Measurements from ENCODE around the gene RAB34. TPM values are rescaled to one million over a fixed set of nuclear protein-coding genes. Genes with fewer than 3 reads are reported as not detected.

RAB34 gene
- total and polyA plus RNA-seq, 9 of the 15 experiments (the other 6 are each of a cell fraction or from before 2014, with no cell fraction given): 0.07 to 3.8 (median 0.46) TPM; not detected in 1

DNA sequence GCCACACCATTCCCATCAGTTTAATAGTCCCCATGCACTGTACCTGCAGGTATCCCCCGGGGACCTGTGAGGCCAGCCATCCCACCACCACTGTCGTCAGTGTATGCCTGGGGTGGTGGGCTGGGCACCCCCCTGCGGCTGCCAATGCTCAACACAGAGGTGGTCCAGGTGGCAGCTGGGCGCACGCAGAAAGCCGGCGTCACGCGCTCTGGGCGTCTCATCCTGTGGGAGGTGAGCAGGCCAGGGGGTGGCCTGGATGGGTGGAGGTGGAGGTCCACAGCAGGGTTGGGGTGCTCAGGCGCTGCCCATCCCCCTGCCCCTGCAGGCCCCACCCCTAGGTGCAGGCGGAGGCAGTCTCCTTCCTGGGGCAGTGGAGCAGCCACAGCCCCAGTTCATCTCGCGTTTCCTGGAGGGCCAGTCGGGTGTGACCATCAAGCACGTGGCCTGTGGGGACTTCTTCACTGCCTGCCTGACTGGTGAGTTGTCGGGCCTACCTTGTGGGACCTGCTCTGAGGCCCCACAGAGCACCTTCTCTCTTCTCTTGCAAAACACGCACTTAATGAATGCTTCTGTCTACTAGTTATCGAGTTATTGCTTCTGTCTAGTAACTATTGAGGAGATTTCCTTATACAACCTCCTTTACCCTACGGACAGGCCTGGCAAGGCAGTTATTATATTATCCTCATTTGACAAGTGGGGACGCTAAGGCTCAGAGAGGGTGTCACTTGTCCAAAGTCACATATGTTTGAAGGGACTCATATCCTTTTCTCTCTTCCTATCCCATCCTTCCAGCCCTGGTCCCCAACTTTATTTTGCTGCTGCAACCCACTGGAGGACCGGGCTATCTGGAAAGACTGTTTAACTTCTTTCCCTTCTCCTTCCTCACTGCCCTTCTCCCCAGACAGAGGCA, 20.4 kb upstream of the RAB34 start (continued):
- TF ChIP-seq, protein P1, sequence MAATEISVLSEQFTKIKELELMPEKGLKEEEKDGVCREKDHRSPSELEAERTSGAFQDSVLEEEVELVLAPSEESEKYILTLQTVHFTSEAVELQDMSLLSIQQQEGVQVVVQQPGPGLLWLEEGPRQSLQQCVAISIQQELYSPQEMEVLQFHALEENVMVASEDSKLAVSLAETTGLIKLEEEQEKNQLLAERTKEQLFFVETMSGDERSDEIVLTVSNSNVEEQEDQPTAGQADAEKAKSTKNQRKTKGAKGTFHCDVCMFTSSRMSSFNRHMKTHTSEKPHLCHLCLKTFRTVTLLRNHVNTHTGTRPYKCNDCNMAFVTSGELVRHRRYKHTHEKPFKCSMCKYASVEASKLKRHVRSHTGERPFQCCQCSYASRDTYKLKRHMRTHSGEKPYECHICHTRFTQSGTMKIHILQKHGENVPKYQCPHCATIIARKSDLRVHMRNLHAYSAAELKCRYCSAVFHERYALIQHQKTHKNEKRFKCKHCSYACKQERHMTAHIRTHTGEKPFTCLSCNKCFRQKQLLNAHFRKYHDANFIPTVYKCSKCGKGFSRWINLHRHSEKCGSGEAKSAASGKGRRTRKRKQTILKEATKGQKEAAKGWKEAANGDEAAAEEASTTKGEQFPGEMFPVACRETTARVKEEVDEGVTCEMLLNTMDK (IDR thresholded peaks at IDR 0.05; ENCODE audit: borderline replicate concordance, insufficient read depth, low read depth, low read length, poor library complexity, severe bottlenecking): no peak
- no peak for TF ChIP-seq SMAD4 (CRISPR knock-in tag; conservative IDR thresholded peaks at IDR 0.05)

DNA sequence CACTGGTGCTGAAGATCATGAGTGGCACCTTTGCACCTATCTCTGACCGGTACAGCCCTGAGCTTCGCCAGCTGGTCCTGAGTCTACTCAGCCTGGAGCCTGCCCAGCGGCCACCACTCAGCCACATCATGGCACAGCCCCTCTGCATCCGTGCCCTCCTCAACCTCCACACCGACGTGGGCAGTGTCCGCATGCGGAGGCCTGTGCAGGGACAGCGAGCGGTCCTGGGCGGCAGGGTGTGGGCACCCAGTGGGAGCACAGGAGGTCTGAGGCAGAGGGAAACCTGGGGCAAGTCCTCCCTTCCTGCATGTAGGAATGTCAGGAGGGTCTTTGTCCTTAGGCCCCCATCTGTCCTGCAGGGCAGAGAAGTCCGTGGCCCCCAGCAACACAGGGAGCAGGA, 19.6 kb upstream of the RAB34 start:
- FAIRE-seq (no peak), DNase-seq (ENCODE audit: extremely low read depth in 1 of 4, low spot score in 3 of 4) (no peak), ATAC-seq (no peak)
- peaks cover 9% of the 10 kb centered on the region; the same call in 2 of the 3 replicates for H3K36me3 ChIP-seq (ENCODE audit: control insufficient read depth, insufficient read depth, low read length)
- peak overlapping the region in 1 of 2 experiments; percentile 76; a peak in 2 of 4 replicates for H3K9ac ChIP-seq (ENCODE audit: insufficient read depth in 1 of 2, low read depth in 2 of 2, low read length in 2 of 2)
- H3K4me2 ChIP-seq (ENCODE audit: insufficient read depth, low read length): no peak overlapping the region
- TF ChIP-seq CHD2 (IDR thresholded peaks at IDR 0.05; ENCODE audit: low read depth, low read length) (no peak), DNMT1 (IDR thresholded peaks at IDR 0.05) (no peak), ZNF146 (CRISPR knock-in tag; IDR thresholded peaks at IDR 0.05; ENCODE audit: unreplicated experiment) (no peak), TRIM28 (IDR thresholded peaks at IDR 0.05) (no peak), HNRNPK (IDR thresholded peaks at IDR 0.05; ENCODE audit: low read depth, low read length, poor library complexity, severe bottlenecking) (no peak), KHSRP (IDR thresholded peaks at IDR 0.05) (no peak), ZNF347 (CRISPR knock-in tag; IDR thresholded peaks at IDR 0.05; ENCODE audit: low read depth) (no peak), WHSC1 (IDR thresholded peaks at IDR 0.05; ENCODE audit: low read length) (no peak)
- TF ChIP-seq, protein P2, sequence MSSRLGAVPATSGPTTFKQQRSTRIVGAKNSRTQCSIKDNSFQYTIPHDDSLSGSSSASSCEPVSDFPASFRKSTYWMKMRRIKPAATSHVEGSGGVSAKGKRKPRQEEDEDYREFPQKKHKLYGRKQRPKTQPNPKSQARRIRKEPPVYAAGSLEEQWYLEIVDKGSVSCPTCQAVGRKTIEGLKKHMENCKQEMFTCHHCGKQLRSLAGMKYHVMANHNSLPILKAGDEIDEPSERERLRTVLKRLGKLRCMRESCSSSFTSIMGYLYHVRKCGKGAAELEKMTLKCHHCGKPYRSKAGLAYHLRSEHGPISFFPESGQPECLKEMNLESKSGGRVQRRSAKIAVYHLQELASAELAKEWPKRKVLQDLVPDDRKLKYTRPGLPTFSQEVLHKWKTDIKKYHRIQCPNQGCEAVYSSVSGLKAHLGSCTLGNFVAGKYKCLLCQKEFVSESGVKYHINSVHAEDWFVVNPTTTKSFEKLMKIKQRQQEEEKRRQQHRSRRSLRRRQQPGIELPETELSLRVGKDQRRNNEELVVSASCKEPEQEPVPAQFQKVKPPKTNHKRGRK (tag; IDR thresholded peaks at IDR 0.05): no peak
- TF ChIP-seq, protein P3, sequence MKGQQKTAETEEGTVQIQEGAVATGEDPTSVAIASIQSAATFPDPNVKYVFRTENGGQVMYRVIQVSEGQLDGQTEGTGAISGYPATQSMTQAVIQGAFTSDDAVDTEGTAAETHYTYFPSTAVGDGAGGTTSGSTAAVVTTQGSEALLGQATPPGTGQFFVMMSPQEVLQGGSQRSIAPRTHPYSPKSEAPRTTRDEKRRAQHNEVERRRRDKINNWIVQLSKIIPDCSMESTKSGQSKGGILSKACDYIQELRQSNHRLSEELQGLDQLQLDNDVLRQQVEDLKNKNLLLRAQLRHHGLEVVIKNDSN (CRISPR knock-in tag; IDR thresholded peaks at IDR 0.05): no peak
- TF ChIP-seq, protein P4, sequence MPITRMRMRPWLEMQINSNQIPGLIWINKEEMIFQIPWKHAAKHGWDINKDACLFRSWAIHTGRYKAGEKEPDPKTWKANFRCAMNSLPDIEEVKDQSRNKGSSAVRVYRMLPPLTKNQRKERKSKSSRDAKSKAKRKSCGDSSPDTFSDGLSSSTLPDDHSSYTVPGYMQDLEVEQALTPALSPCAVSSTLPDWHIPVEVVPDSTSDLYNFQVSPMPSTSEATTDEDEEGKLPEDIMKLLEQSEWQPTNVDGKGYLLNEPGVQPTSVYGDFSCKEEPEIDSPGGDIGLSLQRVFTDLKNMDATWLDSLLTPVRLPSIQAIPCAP (CRISPR knock-in tag; IDR thresholded peaks at IDR 0.05; ENCODE audit: borderline replicate concordance): no peak
- no peak overlapping the region for H2AFZ ChIP-seq (ENCODE audit: low read depth, low read length)
- no peaks in the 10 kb centered on the region for H3K9me3 ChIP-seq (replicated peaks; ENCODE audit: control insufficient read depth, insufficient read depth, low read depth, low read length)
- H4K20me1 ChIP-seq (replicated peaks; ENCODE audit: control insufficient read depth, insufficient read depth, low read length): no peaks in the 10 kb centered on the region
- H3K79me2 ChIP-seq (ENCODE audit: control insufficient read depth, insufficient read depth, low read length): no peaks in the 10 kb centered on the region
- in situ Hi-C loops (cut with MboI) (no loop called here), intact Hi-C loops (cut with micrococcal nuclease) (no loop called here)
- ChIA-PET POLR2A (no interaction called here), CTCF (ENCODE audit: low intra/inter-chr PET ratio) (no interaction called here)
- H3K27me3 ChIP-seq (ENCODE audit: control insufficient read depth in 2 of 2, insufficient read depth in 2 of 2, low read length in 2 of 2): no peaks in the 10 kb centered on the region
- H3K27ac ChIP-seq (ENCODE audit: extremely low read depth, low read depth, low read length): no peak overlapping the region
- H3K4me3 ChIP-seq: no peak overlapping the region
- H3K4me1 ChIP-seq (replicated peaks in 1 of 2; ENCODE audit: control insufficient read depth in 2 of 2, insufficient read depth in 2 of 2, low read length in 2 of 2): peaks cover 46 to 72% of the 10 kb centered on the region in 2 experiments
- no peaks in the 10 kb centered on the region for H3K9me1 ChIP-seq (ENCODE audit: control insufficient read depth, insufficient read depth, low read length)
- no TSS peak for BruUV-seq (replicated peaks)
- WGBS (ENCODE audit: insufficient coverage, low coverage, missing lambda C conversion rate): 94% methylated on average over 12 of the region's 12 CpGs
